ENCODE results near the gene ARHGAP42. TPM values are rescaled to one million over a fixed set of nuclear protein-coding genes. Genes with fewer than 3 reads are reported as not detected.

ARHGAP42 gene
- total RNA-seq, 1 donor from 2014 or later, result 21.6 TPM

GRCh38 chr11:100801225-100801999 lies 114.3 kb downstream of the ARHGAP42 start:
- no peak overlapping the region for H3K4me3 Mint-ChIP-seq
- no peak for TF ChIP-seq CTCF (conservative IDR thresholded peaks at IDR 0.05)
- no peak for DNase-seq (ENCODE audit: low read depth, low spot score)
- peaks cover 4% of the 10 kb centered on the region for H3K4me1 Mint-ChIP-seq
- H3K27ac Mint-ChIP-seq (ENCODE audit: unreplicated experiment), result no peak overlapping the region
- peaks cover 6% of the 10 kb centered on the region for H3K36me3 Mint-ChIP-seq (ENCODE audit: low read depth)
- H3K27me3 Mint-ChIP-seq (ENCODE audit: low read depth), result no peaks in the 10 kb centered on the region
- H3K9me3 Mint-ChIP-seq, result no peaks in the 10 kb centered on the region

- no peak overlapping the region for H3K27ac Mint-ChIP-seq (ENCODE audit: unreplicated experiment)
- no peak overlapping the region for H3K4me3 Mint-ChIP-seq
- no peak for TF ChIP-seq CTCF (conservative IDR thresholded peaks at IDR 0.05)
- H3K9me3 Mint-ChIP-seq, result no peaks in the 10 kb centered on the region
- DNase-seq (ENCODE audit: low read depth, low spot score), result no peak
- H3K4me1 Mint-ChIP-seq, result peaks cover 18% of the 10 kb centered on the region
- no peaks in the 10 kb centered on the region for H3K27me3 Mint-ChIP-seq (ENCODE audit: low read depth)
- no peaks in the 10 kb centered on the region for H3K36me3 Mint-ChIP-seq (ENCODE audit: low read depth)
Observed at GRCh38 chr11:100805506-100806199, 118.6 kb downstream of the ARHGAP42 start.

- no peaks in the 10 kb centered on the region for H3K27me3 Mint-ChIP-seq (ENCODE audit: low read depth)
- TF ChIP-seq CTCF (conservative IDR thresholded peaks at IDR 0.05), result no peak
- H3K9me3 Mint-ChIP-seq, result no peaks in the 10 kb centered on the region
- no peak overlapping the region for H3K27ac Mint-ChIP-seq (ENCODE audit: unreplicated experiment)
- no peak for DNase-seq (ENCODE audit: low read depth, low spot score)
- H3K4me1 Mint-ChIP-seq, result peaks cover 18% of the 10 kb centered on the region
- no peaks in the 10 kb centered on the region for H3K36me3 Mint-ChIP-seq (ENCODE audit: low read depth)
- H3K4me3 Mint-ChIP-seq, result no peak overlapping the region
Observed at GRCh38 chr11:100806296-100806695, 119.2 kb downstream of the ARHGAP42 start.

GRCh38 chr11:100808904-100809491 lies 121.9 kb downstream of the ARHGAP42 start:
- no peaks in the 10 kb centered on the region for H3K27me3 Mint-ChIP-seq (ENCODE audit: low read depth)
- no peak for TF ChIP-seq CTCF (conservative IDR thresholded peaks at IDR 0.05)
- H3K4me1 Mint-ChIP-seq, result peaks cover 14% of the 10 kb centered on the region
- H3K36me3 Mint-ChIP-seq (ENCODE audit: low read depth), result peaks cover 2% of the 10 kb centered on the region
- H3K27ac Mint-ChIP-seq (ENCODE audit: unreplicated experiment), result no peak overlapping the region
- H3K9me3 Mint-ChIP-seq, result no peaks in the 10 kb centered on the region
- DNase-seq (ENCODE audit: low read depth, low spot score), result no peak
- no peak overlapping the region for H3K4me3 Mint-ChIP-seq

GRCh38 chr11:100810146-100810545 lies 123.1 kb downstream of the ARHGAP42 start:
- Mint-ChIP-seq H3K27me3 (ENCODE audit: low read depth) (no peaks in the 10 kb centered on the region), H3K4me3 (no peak overlapping the region), H3K36me3 (ENCODE audit: low read depth) (peaks cover 8% of the 10 kb centered on the region), H3K4me1 (peaks cover 14% of the 10 kb centered on the region), H3K9me3 (no peaks in the 10 kb centered on the region), H3K27ac (ENCODE audit: unreplicated experiment) (no peak overlapping the region)
- no peak for TF ChIP-seq CTCF (conservative IDR thresholded peaks at IDR 0.05)
- DNase-seq (ENCODE audit: low read depth, low spot score), result no peak
